GM12878 (cell line): ENCODE measurements around the gene SF3A1. TPM values are rescaled to one million over a fixed set of nuclear protein-coding genes. Genes with fewer than 3 reads are reported as not detected.
A peak's percentile ranks its signal among the peaks of the same experiment; 100 is the strongest.

Experiments used
- HDAC2 ChIP-seq: fragments of 200-600 bp; sonication (generic); IDR thresholded peaks from 2 replicates; pipeline ENCODE4 v1.6.1; 2017
- IKZF2 ChIP-seq, 2 experiments: fragments of 450-650 bp; IDR thresholded peaks; 2 replicates each; pipeline ENCODE4 v1.6.1; 2017; ENCODE audit warnings: mild to moderate bottlenecking in 2 of 2, moderate library complexity in 2 of 2
- NR2C2 ChIP-seq: IDR thresholded peaks from 2 replicates; pipeline ENCODE4 v1.6.1; 2011; ENCODE audit warnings: borderline replicate concordance, low read depth; ENCODE audit not compliant: control insufficient read depth, insufficient read length
- RELB ChIP-seq: fragments of 450-650 bp; IDR thresholded peaks from 2 replicates; pipeline ENCODE4 v1.6.1; 2017; ENCODE audit warnings: low read depth, mild to moderate bottlenecking, moderate library complexity
- TBL1XR1 ChIP-seq: IDR thresholded peaks from 2 replicates; pipeline ENCODE4 v1.6.1; 2012; ENCODE audit warnings: low read depth, low read length, improper control_type of control experiment
- ZNF384 ChIP-seq: IDR thresholded peaks from 2 replicates; pipeline ENCODE4 v1.6.1; 2012; ENCODE audit warnings: low read depth, mild to moderate bottlenecking, low read length, improper control_type of control experiment, borderline replicate concordance
- polyA plus RNA-seq, 11 experiments: library from polyadenylated mRNA; depleted of rRNA in 4 of 11; unstranded in 6 of 11; stranded (reverse) in 5 of 11; fragments of >200 nt; fragmentation: Nextera tagmentation in 4 of 11; fragmentation: Illumina TruSeq in 1 of 11; extraction: Ambion mirVana in 4 of 11; extraction: Trizol in 1 of 11; gene quantifications; 1 replicate in 1 of 11; 2 replicates in 10 of 11; pipeline versions ENCODE4 v1.2.1 to v1.2.3, GENCODE V29; 2011 to 2016; ENCODE audit warnings: inconsistent platforms in 2 of 11, missing spikeins in 2 of 11, low read depth in 1 of 11
- total RNA-seq, 4 experiments: library from RNA; depleted of rRNA in 3 of 4; stranded (reverse); fragments of >200 nt in 3 of 4; fragmentation: Illumina TruSeq in 1 of 4; extraction: Trizol in 1 of 4; gene quantifications; 2 replicates each; pipeline versions ENCODE4 v1.2.1 to v1.2.3, GENCODE V29; 2013 to 2021
- TF ChIP-seq, protein P1 (sequence below): IDR thresholded peaks from 2 replicates; pipeline ENCODE4 v1.6.1; 2012; ENCODE audit warnings: improper control_type of control experiment, low read depth, low read length; ENCODE audit not compliant: insufficient replicate concordance

Gene SF3A1
- total and polyA plus RNA-seq, 10 of the 15 experiments (the other 5 are each of a cell fraction or from before 2014, with no cell fraction given) = 10.4 to 239 (median 46.0) TPM

DNA sequence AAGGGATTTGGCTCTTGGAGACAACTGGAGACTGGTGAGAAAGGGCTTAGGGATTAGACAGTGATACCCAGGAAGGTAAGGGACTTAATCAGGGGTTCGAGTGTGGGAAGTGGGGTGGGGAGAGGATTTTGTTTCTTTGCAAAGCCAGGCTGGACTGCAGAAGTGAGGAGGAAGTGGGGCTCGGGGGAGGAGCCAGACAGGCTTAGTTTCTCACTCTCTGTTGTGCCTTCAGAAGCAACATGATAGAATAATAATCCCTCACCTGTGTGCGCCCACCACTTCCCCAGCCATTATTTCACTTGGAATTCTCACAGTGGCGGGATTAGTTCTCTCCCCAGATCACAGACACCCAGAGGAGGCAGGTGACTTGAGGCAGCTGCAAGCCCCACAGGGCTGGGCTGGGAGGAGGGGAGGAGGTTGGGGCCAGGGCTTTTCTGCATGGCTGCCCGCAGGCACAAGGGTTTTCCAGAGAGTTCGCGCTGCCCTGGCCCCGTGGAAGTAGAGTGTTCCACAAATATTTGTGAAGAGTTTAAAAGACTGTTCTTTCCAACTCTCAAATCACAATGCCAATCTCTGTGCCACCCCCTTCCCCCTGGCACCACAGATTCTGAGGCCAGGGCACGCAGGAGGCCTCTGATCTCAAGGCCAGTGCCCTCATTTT is 36.1 kb upstream of the SF3A1 start (continued):
- TF ChIP-seq NR2C2 (no peak), TBL1XR1 (no peak), RELB (peak; percentile 33; the same call in 1 of the 2 replicates), HDAC2 (no peak), IKZF2 (IDR thresholded peaks at IDR 0.05) (peak in 1 of 2 experiments; percentile 28; a peak in 2 of 4 replicates), ZNF384 (no peak)
- TF ChIP-seq, protein P1, sequence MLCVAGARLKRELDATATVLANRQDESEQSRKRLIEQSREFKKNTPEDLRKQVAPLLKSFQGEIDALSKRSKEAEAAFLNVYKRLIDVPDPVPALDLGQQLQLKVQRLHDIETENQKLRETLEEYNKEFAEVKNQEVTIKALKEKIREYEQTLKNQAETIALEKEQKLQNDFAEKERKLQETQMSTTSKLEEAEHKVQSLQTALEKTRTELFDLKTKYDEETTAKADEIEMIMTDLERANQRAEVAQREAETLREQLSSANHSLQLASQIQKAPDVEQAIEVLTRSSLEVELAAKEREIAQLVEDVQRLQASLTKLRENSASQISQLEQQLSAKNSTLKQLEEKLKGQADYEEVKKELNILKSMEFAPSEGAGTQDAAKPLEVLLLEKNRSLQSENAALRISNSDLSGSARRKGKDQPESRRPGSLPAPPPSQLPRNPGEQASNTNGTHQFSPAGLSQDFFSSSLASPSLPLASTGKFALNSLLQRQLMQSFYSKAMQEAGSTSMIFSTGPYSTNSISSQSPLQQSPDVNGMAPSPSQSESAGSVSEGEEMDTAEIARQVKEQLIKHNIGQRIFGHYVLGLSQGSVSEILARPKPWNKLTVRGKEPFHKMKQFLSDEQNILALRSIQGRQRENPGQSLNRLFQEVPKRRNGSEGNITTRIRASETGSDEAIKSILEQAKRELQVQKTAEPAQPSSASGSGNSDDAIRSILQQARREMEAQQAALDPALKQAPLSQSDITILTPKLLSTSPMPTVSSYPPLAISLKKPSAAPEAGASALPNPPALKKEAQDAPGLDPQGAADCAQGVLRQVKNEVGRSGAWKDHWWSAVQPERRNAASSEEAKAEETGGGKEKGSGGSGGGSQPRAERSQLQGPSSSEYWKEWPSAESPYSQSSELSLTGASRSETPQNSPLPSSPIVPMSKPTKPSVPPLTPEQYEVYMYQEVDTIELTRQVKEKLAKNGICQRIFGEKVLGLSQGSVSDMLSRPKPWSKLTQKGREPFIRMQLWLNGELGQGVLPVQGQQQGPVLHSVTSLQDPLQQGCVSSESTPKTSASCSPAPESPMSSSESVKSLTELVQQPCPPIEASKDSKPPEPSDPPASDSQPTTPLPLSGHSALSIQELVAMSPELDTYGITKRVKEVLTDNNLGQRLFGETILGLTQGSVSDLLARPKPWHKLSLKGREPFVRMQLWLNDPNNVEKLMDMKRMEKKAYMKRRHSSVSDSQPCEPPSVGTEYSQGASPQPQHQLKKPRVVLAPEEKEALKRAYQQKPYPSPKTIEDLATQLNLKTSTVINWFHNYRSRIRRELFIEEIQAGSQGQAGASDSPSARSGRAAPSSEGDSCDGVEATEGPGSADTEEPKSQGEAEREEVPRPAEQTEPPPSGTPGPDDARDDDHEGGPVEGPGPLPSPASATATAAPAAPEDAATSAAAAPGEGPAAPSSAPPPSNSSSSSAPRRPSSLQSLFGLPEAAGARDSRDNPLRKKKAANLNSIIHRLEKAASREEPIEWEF = no peak
